Activated CD8-positive, alpha-beta memory T cell treated with anti-CD3 and anti-CD28 coated beads for 24 hours (primary cell): Measurements from ENCODE around the gene UBL4A.

Source experiments
- DNase-seq: peaks from one replicate; pipeline ENCODE4 v3.0.0-alpha.2; 2020

The UBL4A gene

GRCh38 chrX:154481911-154482601 lies 4.4 kb downstream of the UBL4A start:
- DNase-seq: no peak

- no peak for DNase-seq
Observed at GRCh38 chrX:154481195-154481594, 5.2 kb downstream of the UBL4A start.

- peak; percentile 99 for DNase-seq
Observed at GRCh38 chrX:154478728-154479622, 7.4 kb downstream of the UBL4A start, which contains the start of gene LAGE3. TSS of gene LAGE3 (minus strand) at chrX:154479281. CDS start at chrX:154478915, 366 bp downstream.

- DNase-seq: no peak
Observed at GRCh38 chrX:154477891-154478477, 8.4 kb downstream of the UBL4A start.

GRCh38 chrX:154476821-154477220 lies 9.6 kb downstream of the UBL4A start:
- no peak for DNase-seq

- DNase-seq: no peak
Observed at GRCh38 chrX:154473683-154474082, 12.7 kb downstream of the UBL4A start.

- DNase-seq: no peak
Observed at GRCh38 chrX:154472685-154473632, 13.5 kb downstream of the UBL4A start.

- no peak for DNase-seq
Observed at GRCh38 chrX:154471839-154472684, 14.4 kb downstream of the UBL4A start.

- DNase-seq: no peak
Observed at GRCh38 chrX:154470914-154471568, 15.4 kb downstream of the UBL4A start.

- DNase-seq: no peak
Observed at GRCh38 chrX:154470434-154470833, 16.0 kb downstream of the UBL4A start.

GRCh38 chrX:154469880-154470279 lies 16.5 kb downstream of the UBL4A start:
- DNase-seq: no peak

GRCh38 chrX:154469114-154469513 lies 17.3 kb downstream of the UBL4A start:
- no peak for DNase-seq

GRCh38 chrX:154468217-154468616 lies 18.2 kb downstream of the UBL4A start:
- DNase-seq: no peak

GRCh38 chrX:154467556-154467955 lies 18.9 kb downstream of the UBL4A start:
- DNase-seq: no peak

GRCh38 chrX:154466907-154467306 lies 19.5 kb downstream of the UBL4A start:
- DNase-seq: no peak

GRCh38 chrX:154466036-154466435 lies 20.4 kb downstream of the UBL4A start:
- DNase-seq: no peak

GRCh38 chrX:154465601-154466000 lies 20.8 kb downstream of the UBL4A start:
- no peak for DNase-seq

GRCh38 chrX:154464806-154465365 lies 21.5 kb downstream of the UBL4A start:
- no peak for DNase-seq

GRCh38 chrX:154463611-154464220 lies 22.7 kb downstream of the UBL4A start:
- no peak for DNase-seq

- DNase-seq: no peak
Observed at GRCh38 chrX:154462396-154462795, 24.0 kb downstream of the UBL4A start.
